PC-3 (cell line): ENCODE measurements around the gene BSDC1.

Source experiments
- EZH2 ChIP-seq: fragments of 300-600 bp; sonication (generic); IDR thresholded peaks from one replicate; pipeline ENCODE4 v1.6.1; 2017; ENCODE audit warnings: antibody characterized with exemption, mild to moderate bottlenecking, low read length; ENCODE audit not compliant: unreplicated experiment
- EZH2phosphoT487 ChIP-seq: fragments of 300-600 bp; sonication (generic); IDR thresholded peaks from 2 replicates; pipeline ENCODE4 v1.6.1; 2018; ENCODE audit warnings: mild to moderate bottlenecking, antibody characterized with exemption, low read length, borderline replicate concordance

- TF ChIP-seq EZH2 (no peak), EZH2phosphoT487 (no peak)
Measured at GRCh38 chr1:32413507-32414185, 19.4 kb upstream of the BSDC1 start.
